ENCODE data around the gene CCZ1B.
"Not testable (repeated sequence)": the region's sequence is repeated elsewhere in the genome, so short reads cannot be mapped to it uniquely, and the experiment has no call there.

Gene CCZ1B

DNA sequence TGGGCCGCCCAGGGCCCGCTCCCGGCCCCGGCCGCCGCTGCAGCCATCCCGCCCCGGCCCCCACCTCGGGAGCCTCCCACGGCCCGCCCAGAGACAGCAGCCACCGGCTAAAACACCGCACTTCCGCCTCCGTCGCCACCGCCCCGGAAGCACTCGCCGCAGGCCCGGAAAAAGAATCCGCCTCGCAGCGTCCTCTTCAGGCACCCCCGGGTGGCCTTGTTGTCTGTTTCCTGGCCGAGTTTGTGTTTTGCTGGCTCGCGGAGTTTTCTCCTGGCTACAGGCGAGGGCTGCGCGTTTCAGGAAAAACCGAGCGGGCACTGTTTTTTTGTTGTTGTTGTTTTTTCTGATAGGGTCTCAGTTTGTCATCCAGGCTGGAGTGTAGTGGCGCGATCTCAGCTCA lies at the start of gene CCZ1B:
CCZ1B (minus strand) TSS at position 125 of the 400 bp plus-strand sequence; CDS start at position 47, 78 bp downstream.
- peak; percentile 47; the same call in 1 of the 2 replicates for TF ChIP-seq POLR2AphosphoS5 (IDR thresholded peaks at IDR 0.05; ENCODE audit: borderline replicate concordance, low read depth, low read length)
- H3K9me3 ChIP-seq (ENCODE audit: low read depth, low read length); DNase-seq (ENCODE audit: low read depth, low spot score); H3K27ac ChIP-seq; H3K36me3 ChIP-seq (ENCODE audit: insufficient read depth, low read length): not testable (repeated sequence)
- Histone ChIP-seq H3K9ac (ENCODE audit: insufficient read length) (peak within 1 kb of the TSS; percentile 59), H3K4me3 (peak within 1 kb of the TSS; percentile 76)

GRCh38 chr7:6875022-6875421 lies 48.9 kb upstream of the CCZ1B start:
- DNase-seq (ENCODE audit: low read depth, low spot score), result not testable (repeated sequence)

DNA sequence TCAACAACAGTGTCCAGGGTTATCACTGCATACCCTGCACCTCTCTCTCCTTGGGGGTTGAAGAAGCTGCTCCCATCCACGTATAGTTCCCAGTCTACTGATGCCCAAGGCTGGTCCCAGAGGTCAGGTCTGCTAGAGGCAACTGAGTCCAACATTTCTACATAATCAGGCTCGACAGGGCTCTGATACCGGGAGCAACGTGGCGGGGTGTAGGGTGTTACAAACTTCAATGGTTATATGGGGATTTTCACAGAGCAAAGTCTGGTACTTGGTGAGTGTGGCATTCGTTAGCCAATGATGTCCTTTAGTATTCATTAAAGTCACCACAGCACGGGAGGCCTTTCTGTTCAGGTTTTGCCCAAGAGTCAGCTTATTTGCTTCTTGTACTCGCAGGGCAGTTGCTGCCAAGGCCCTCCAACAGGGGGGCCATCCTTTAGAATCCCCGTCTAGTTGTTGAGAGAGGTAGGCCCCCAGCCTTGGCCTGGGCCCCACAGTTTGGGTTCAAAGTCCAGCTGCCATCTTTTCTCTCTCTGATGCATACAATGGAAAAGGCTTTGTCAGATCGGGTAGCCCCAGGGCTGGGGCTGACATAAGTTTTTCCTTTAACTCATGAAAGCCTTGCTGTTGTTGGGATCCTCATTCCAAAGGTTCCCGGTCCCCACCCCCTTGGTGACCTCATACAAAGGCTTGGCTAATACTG lies 46.3 kb upstream of the CCZ1B start:
- H3K4me3 ChIP-seq; H3K27ac ChIP-seq; H3K9ac ChIP-seq (ENCODE audit: insufficient read length); DNase-seq (ENCODE audit: low read depth, low spot score); H3K36me3 ChIP-seq (ENCODE audit: insufficient read depth, low read length); H3K9me3 ChIP-seq (ENCODE audit: low read depth, low read length): not testable (repeated sequence)

More at GRCh38 chr7:6875022-6875421, 48.9 kb upstream of the CCZ1B start:
- H3K9ac ChIP-seq (ENCODE audit: insufficient read length); H3K4me3 ChIP-seq; H3K27ac ChIP-seq; H3K36me3 ChIP-seq (ENCODE audit: insufficient read depth, low read length); H3K9me3 ChIP-seq (ENCODE audit: low read depth, low read length): not testable (repeated sequence)

- not testable (repeated sequence) for H3K4me3 ChIP-seq; H3K9me3 ChIP-seq (ENCODE audit: low read depth, low read length); H3K27ac ChIP-seq; H3K36me3 ChIP-seq (ENCODE audit: insufficient read depth, low read length); DNase-seq (ENCODE audit: low read depth, low spot score); H3K9ac ChIP-seq (ENCODE audit: insufficient read length)
Observed at GRCh38 chr7:6871421-6872144, 45.5 kb upstream of the CCZ1B start.

DNA sequence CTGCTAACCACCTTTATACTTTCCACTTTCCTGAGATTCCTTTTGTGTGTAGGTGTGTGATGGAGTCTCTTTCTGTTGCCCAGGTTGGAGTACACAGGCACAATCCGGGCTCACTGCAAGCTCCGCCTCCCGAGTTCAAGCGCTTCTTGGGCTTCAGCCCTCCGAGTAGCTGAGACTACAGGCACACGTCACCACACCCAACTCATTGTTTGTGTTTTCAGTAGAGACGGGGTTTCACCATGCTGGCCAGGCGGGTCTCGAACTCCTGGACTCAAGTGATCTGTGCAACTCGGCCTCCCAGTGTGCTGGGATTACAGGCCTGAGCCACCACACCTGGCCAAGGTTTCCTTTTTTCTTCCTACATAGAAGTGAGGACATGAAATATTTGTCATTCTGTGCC lies 38.7 kb upstream of the CCZ1B start:
- not testable (repeated sequence) for H3K9me3 ChIP-seq (ENCODE audit: low read depth, low read length); DNase-seq (ENCODE audit: low read depth, low spot score); H3K4me3 ChIP-seq; H3K9ac ChIP-seq (ENCODE audit: insufficient read length); H3K36me3 ChIP-seq (ENCODE audit: insufficient read depth, low read length); H3K27ac ChIP-seq

DNA sequence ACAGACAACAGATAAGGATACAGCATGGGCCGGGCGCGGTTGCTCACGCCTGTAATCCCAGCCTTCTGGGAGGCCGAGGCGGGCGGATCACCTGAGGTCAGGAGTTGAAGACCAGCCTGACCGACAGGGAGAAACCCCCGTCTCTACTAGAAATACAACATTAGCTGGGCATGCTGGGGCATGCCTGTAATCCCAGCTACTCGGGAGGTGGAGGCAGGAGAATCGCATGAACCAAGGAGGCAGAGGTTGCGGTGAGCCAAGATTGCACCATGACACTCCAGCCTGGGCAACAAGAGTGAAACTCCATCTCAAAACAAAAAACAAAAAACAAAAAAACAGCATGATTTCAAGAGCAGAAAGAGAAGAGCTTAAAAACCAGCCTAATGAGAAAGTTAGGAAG lies 38.1 kb upstream of the CCZ1B start:
- H3K36me3 ChIP-seq (ENCODE audit: insufficient read depth, low read length); DNase-seq (ENCODE audit: low read depth, low spot score); H3K9ac ChIP-seq (ENCODE audit: insufficient read length); H3K9me3 ChIP-seq (ENCODE audit: low read depth, low read length); H3K4me3 ChIP-seq; H3K27ac ChIP-seq: not testable (repeated sequence)

DNA sequence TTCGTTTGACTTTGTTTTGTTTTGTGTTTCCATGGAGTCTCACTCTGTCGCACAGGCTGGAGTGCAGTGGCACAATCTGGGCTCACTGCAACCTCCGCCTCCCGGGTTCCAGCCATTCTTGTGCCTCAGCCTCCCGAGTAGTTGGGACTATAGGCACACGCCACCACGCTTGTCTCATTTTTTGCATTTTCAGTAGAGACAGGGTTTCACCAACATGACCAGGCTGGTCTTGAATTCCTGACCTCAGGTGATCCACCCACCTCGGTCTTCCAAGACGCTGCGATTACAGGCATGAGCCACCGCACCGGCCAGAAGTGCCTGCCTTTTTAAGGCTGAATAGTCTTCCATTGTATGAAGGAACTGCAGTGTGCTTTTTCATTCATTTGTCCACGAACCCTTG lies 36.8 kb upstream of the CCZ1B start:
- DNase-seq (ENCODE audit: low read depth, low spot score); H3K9ac ChIP-seq (ENCODE audit: insufficient read length); H3K9me3 ChIP-seq (ENCODE audit: low read depth, low read length); H3K36me3 ChIP-seq (ENCODE audit: insufficient read depth, low read length); H3K4me3 ChIP-seq; H3K27ac ChIP-seq: not testable (repeated sequence)

- not testable (repeated sequence) for H3K27ac ChIP-seq; H3K36me3 ChIP-seq (ENCODE audit: insufficient read depth, low read length); H3K9ac ChIP-seq (ENCODE audit: insufficient read length); H3K4me3 ChIP-seq; DNase-seq (ENCODE audit: low read depth, low spot score); H3K9me3 ChIP-seq (ENCODE audit: low read depth, low read length)
Observed at GRCh38 chr7:6857721-6858314, 31.7 kb upstream of the CCZ1B start.

DNA sequence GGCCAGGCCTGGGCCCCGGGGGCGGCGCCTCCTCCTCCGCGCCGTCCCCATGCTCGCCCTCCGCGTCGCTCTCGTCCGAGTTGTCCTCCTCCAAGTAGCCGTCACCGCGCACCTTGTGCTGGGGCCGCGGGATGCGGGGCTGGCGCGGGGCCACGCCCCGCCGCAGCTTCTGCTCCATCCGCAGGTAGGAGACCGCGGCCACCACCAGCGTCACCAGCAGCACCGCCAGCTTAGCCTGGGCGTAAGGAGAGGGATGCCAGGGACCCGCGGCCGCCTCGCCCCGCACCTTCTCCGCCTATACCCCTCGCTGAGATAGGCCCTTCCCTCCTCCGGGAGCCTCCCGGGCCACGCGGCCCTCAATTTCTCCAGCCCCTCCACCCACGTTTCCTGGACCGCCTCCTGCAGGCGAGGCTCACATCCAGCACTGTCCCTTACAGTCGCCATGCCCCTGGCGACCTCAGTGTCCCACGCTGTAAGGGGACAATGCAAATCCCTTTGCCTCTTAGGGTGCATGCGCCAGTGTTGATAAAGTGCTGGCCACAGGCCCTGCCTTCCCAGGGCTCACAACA lies 29.6 kb upstream of the CCZ1B start:
- H3K27ac ChIP-seq; H3K4me3 ChIP-seq; H3K9me3 ChIP-seq (ENCODE audit: low read depth, low read length); DNase-seq (ENCODE audit: low read depth, low spot score); H3K9ac ChIP-seq (ENCODE audit: insufficient read length); H3K36me3 ChIP-seq (ENCODE audit: insufficient read depth, low read length): not testable (repeated sequence)

DNA sequence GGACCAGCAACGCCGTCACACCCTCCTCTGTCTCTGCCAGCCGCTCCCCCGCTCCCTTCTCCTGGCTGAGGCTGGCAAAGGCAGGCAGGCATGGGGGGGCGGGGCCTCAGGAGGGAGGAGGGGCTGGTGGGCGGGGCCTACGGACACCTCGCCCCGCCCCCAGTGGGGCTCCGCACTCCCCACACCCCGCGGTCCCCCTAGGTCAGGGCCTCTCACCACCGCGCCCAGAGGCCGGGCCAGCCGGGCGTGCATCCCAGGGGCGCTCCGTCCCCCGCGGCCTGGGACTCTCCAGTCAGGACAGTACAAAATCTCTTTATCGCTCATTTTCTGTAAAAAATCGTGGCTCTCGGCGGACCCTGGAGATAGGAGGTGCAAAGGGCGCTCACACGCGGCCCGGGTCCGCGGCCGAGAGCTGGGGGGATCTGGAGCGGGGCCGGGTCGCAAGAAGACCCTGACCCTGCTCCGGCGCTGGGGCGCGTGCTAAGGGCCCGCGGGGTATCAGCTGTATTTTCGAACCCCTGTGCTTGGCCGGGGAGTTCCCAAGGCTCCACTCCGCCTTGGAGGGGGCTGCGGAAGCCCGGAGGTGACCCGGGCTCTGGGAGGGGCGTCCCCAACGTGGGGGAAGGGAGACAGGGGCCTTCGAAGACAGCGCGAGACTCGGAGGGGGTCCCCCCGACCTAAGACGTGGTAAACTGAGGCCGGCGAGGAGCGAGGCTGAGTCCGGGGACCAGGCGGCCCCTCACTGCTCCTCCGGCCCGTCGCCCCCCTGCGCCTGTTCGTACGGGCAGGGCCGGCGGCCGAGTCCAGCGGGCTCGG lies 28.9 kb upstream of the CCZ1B start:
- DNase-seq (ENCODE audit: low read depth, low spot score); H3K36me3 ChIP-seq (ENCODE audit: insufficient read depth, low read length); H3K27ac ChIP-seq; H3K9ac ChIP-seq (ENCODE audit: insufficient read length); H3K9me3 ChIP-seq (ENCODE audit: low read depth, low read length): not testable (repeated sequence)
- peak overlapping the region; percentile 52 for H3K4me3 ChIP-seq

GRCh38 chr7:6853681-6854080 lies 27.6 kb upstream of the CCZ1B start:
- not testable (repeated sequence) for H3K36me3 ChIP-seq (ENCODE audit: insufficient read depth, low read length); H3K9me3 ChIP-seq (ENCODE audit: low read depth, low read length); H3K4me3 ChIP-seq; H3K9ac ChIP-seq (ENCODE audit: insufficient read length); H3K27ac ChIP-seq; DNase-seq (ENCODE audit: low read depth, low spot score)

DNA sequence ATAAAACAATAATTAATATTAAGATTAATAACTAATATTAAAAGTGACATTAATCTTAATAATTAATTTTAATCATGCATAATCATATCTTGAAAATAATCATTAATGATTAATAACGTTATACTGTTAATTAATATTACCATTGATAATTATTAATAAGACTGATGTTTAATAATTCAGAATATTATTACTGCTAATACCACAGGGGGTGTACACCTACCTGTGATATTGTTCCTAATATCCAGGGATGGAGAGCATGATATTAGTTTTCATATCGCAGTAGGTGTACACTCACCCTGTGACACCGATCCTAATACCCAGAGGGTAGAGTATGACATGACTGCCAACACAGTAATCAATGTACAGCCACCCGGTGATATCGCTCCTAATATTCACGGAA lies 23.1 kb upstream of the CCZ1B start:
- not testable (repeated sequence) for H3K27ac ChIP-seq; H3K36me3 ChIP-seq (ENCODE audit: insufficient read depth, low read length); H3K9me3 ChIP-seq (ENCODE audit: low read depth, low read length); DNase-seq (ENCODE audit: low read depth, low spot score); H3K9ac ChIP-seq (ENCODE audit: insufficient read length); H3K4me3 ChIP-seq

GRCh38 chr7:6847751-6848150 lies 21.7 kb upstream of the CCZ1B start:
- not testable (repeated sequence) for H3K9ac ChIP-seq (ENCODE audit: insufficient read length); H3K36me3 ChIP-seq (ENCODE audit: insufficient read depth, low read length); H3K9me3 ChIP-seq (ENCODE audit: low read depth, low read length); H3K27ac ChIP-seq; H3K4me3 ChIP-seq; DNase-seq (ENCODE audit: low read depth, low spot score)

Data from SK-N-MC (cell line).